Measurements from ENCODE around the gene VMP1.
"Not testable (repeated sequence)": the region's sequence is repeated elsewhere in the genome, so short reads cannot be mapped to it uniquely, and the experiment has no call there.

The VMP1 gene

GRCh38 chr17:59783221-59784047, 76.0 kb downstream of the VMP1 start:
- peak overlapping the region; percentile 100 for H3K27ac ChIP-seq (ENCODE audit: poor library complexity, severe bottlenecking)
- peaks cover 24% of the 10 kb centered on the region for H3K36me3 ChIP-seq (ENCODE audit: low read depth)
- no peaks in the 10 kb centered on the region for H3K9me3 ChIP-seq (ENCODE audit: severe bottlenecking)
- H3K4me1 ChIP-seq (ENCODE audit: insufficient read depth, poor library complexity, severe bottlenecking), result peaks cover 58% of the 10 kb centered on the region
- no peak overlapping the region for H3K4me3 ChIP-seq (ENCODE audit: severe bottlenecking)
- ATAC-seq (ENCODE audit: low read depth) (peak; percentile 25), DNase-seq (ENCODE audit: low spot score) (no peak)
- TF ChIP-seq CTCF (IDR thresholded peaks at IDR 0.05; ENCODE audit: poor library complexity, severe bottlenecking), result no peak
- no peaks in the 10 kb centered on the region for H3K27me3 ChIP-seq (ENCODE audit: insufficient read depth, poor library complexity, severe bottlenecking)

DNA sequence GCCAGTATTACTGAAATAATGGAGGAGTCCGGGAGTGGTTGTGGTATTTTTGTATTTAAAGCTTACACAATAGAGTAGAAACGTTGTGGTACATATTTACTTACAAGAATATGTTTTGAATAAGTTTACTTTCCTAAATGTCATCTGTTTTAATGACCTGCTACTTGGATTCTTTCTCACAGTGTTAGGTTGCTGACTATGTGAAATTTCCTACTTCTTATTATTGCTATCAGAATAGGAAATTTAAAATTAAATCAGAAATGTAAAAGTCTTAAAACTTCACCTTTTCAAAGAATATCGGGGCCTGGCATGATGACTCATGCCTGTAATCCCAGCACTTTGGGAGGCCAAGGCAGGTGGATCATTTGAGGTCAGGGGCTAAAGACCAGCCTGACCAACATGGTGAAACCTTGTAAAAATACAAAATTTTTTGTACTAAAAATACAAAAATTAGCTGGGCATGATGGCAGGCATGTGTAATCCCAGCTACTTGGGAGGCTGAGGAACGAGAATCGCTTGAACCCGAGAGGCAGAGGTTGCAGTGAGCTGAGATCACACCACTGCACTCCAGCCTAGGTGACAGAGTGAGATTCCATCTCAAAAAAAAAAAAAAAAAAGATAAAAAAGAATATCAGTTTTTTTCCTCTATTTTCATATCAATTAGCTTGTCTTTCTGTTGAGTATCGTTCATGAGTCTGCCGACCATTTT, 77.8 kb downstream of the VMP1 start:
- Histone ChIP-seq H3K9me3 (ENCODE audit: severe bottlenecking) (no peaks in the 10 kb centered on the region), H3K36me3 (ENCODE audit: low read depth) (peaks cover 19% of the 10 kb centered on the region), H3K4me3 (ENCODE audit: severe bottlenecking) (no peak overlapping the region), H3K4me1 (ENCODE audit: insufficient read depth, poor library complexity, severe bottlenecking) (peaks cover 58% of the 10 kb centered on the region), H3K27me3 (ENCODE audit: insufficient read depth, poor library complexity, severe bottlenecking) (no peaks in the 10 kb centered on the region), H3K27ac (ENCODE audit: poor library complexity, severe bottlenecking) (peak overlapping the region; percentile 100)
- TF ChIP-seq CTCF (IDR thresholded peaks at IDR 0.05; ENCODE audit: poor library complexity, severe bottlenecking), result no peak
- DNase-seq (ENCODE audit: low spot score), result no peak
- ATAC-seq (ENCODE audit: low read depth), result no peak

DNA sequence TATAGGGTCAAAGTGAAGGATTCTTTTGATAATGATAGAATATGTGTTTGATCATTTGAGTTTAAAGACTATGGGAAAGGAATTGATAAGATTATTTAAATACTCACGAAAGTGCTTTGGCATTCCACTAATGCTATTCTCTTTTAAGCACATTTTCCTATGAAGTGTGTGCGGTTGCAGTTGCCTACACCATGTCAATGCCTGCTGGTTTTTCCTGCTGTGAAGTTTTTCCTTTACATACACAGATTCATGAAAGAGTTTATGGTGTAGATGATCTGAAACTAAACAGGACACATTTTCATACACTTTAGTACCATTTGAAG, 78.7 kb downstream of the VMP1 start:
- Histone ChIP-seq H3K27me3 (ENCODE audit: insufficient read depth, poor library complexity, severe bottlenecking) (no peaks in the 10 kb centered on the region), H3K4me3 (ENCODE audit: severe bottlenecking) (no peak overlapping the region), H3K4me1 (ENCODE audit: insufficient read depth, poor library complexity, severe bottlenecking) (peaks cover 58% of the 10 kb centered on the region), H3K9me3 (ENCODE audit: severe bottlenecking) (no peaks in the 10 kb centered on the region), H3K27ac (ENCODE audit: poor library complexity, severe bottlenecking) (peak overlapping the region; percentile 100), H3K36me3 (ENCODE audit: low read depth) (peaks cover 14% of the 10 kb centered on the region)
- DNase-seq (ENCODE audit: low spot score), result no peak
- no peak for ATAC-seq (ENCODE audit: low read depth)
- TF ChIP-seq CTCF (IDR thresholded peaks at IDR 0.05; ENCODE audit: poor library complexity, severe bottlenecking), result no peak

GRCh38 chr17:59786536-59787319, 79.3 kb downstream of the VMP1 start:
- Histone ChIP-seq H3K4me3 (ENCODE audit: severe bottlenecking) (no peak overlapping the region), H3K9me3 (ENCODE audit: severe bottlenecking) (no peaks in the 10 kb centered on the region), H3K36me3 (ENCODE audit: low read depth) (peaks cover 8% of the 10 kb centered on the region), H3K4me1 (ENCODE audit: insufficient read depth, poor library complexity, severe bottlenecking) (peaks cover 58% of the 10 kb centered on the region), H3K27ac (ENCODE audit: poor library complexity, severe bottlenecking) (peak overlapping the region; percentile 100), H3K27me3 (ENCODE audit: insufficient read depth, poor library complexity, severe bottlenecking) (no peaks in the 10 kb centered on the region)
- ATAC-seq (ENCODE audit: low read depth) (peak; percentile 85), DNase-seq (ENCODE audit: low spot score) (peak; percentile 84)
- TF ChIP-seq CTCF (IDR thresholded peaks at IDR 0.05; ENCODE audit: poor library complexity, severe bottlenecking), result peak; percentile 36

GRCh38 chr17:59789849-59790248, 82.4 kb downstream of the VMP1 start:
- H3K36me3 ChIP-seq (ENCODE audit: low read depth); H3K4me3 ChIP-seq (ENCODE audit: severe bottlenecking); H3K27me3 ChIP-seq (ENCODE audit: insufficient read depth, poor library complexity, severe bottlenecking); ATAC-seq (ENCODE audit: low read depth); DNase-seq (ENCODE audit: low spot score); H3K9me3 ChIP-seq (ENCODE audit: severe bottlenecking): not testable (repeated sequence)
- H3K27ac ChIP-seq (ENCODE audit: poor library complexity, severe bottlenecking), result peak overlapping the region; percentile 56
- peaks cover 30% of the 10 kb centered on the region for H3K4me1 ChIP-seq (ENCODE audit: insufficient read depth, poor library complexity, severe bottlenecking)

- H3K4me3 ChIP-seq (ENCODE audit: severe bottlenecking); H3K27me3 ChIP-seq (ENCODE audit: insufficient read depth, poor library complexity, severe bottlenecking); H3K36me3 ChIP-seq (ENCODE audit: low read depth); ATAC-seq (ENCODE audit: low read depth); H3K9me3 ChIP-seq (ENCODE audit: severe bottlenecking); DNase-seq (ENCODE audit: low spot score): not testable (repeated sequence)
- peaks cover 25% of the 10 kb centered on the region for H3K4me1 ChIP-seq (ENCODE audit: insufficient read depth, poor library complexity, severe bottlenecking)
- H3K27ac ChIP-seq (ENCODE audit: poor library complexity, severe bottlenecking), result peak overlapping the region; percentile 56
Measured at GRCh38 chr17:59790418-59790817, 83.0 kb downstream of the VMP1 start.

Data from RWPE2 (cell line).